Upper lobe of left lung (tissue), 6 donors: ENCODE data around the gene PRICKLE4. TPM values are rescaled to one million over a fixed set of nuclear protein-coding genes. Genes with fewer than 3 reads are reported as not detected.

Source experiments
- ATAC-seq, 2 donors: fragments of 200-7000 bp; cut with Tn5 transposase; one replicate each; pipeline ENCODE4 v1.9.1; 2022; ENCODE audit warnings: mild to moderate bottlenecking in 2 of 2, moderate library complexity in 2 of 2; ENCODE audit not compliant: low FRiP score in 2 of 2
- DNase-seq, 2 donors: peaks; one replicate each; pipeline ENCODE4 v3.0.0-alpha.2; 2019 to 2020
- H3K27ac ChIP-seq, 4 donors: fragments of 200-600 bp; sonication (generic); one replicate each; pipeline ENCODE4 v1.5.1; 2016 to 2019
- H3K27me3 ChIP-seq, 4 donors: fragments of 200-600 bp; sonication (generic); one replicate each; pipeline ENCODE4 v1.5.1; 2017 to 2019
- H3K36me3 ChIP-seq, 4 donors: fragments of 200-600 bp; sonication (generic); one replicate each; pipeline ENCODE4 v1.5.1; 2016 to 2019
- H3K4me1 ChIP-seq, 4 donors: fragments of 200-600 bp; sonication (generic); one replicate each; pipeline ENCODE4 v1.5.1; 2018 to 2019
- H3K4me3 ChIP-seq, 4 donors: fragments of 200-600 bp; sonication (generic); one replicate each; pipeline ENCODE4 v1.5.1; 2017 to 2019; ENCODE audit warnings: mild to moderate bottlenecking in 2 of 4, moderate library complexity in 1 of 4
- H3K9me3 ChIP-seq, 4 donors: fragments of 200-600 bp; sonication (generic); one replicate each; pipeline ENCODE4 v1.5.1; 2018 to 2019
- CTCF ChIP-seq, 6 experiments: fragments of 450-650 bp in 4 of 6; fragments of 200-600 bp in 2 of 6; sonication (generic) in 2 of 6; IDR thresholded peaks; one replicate each; pipeline ENCODE4 v1.5.1; 2016 to 2019; ENCODE audit warnings: antibody characterized with exemption in 6 of 6
- EP300 ChIP-seq, 4 donors: sonication (generic); formaldehyde crosslinking; IDR thresholded peaks; one replicate each; pipeline ENCODE4 v1.5.1; 2017; ENCODE audit warnings: antibody characterized with exemption in 4 of 4, control low read depth in 2 of 4
- POLR2A ChIP-seq, 4 donors: fragments of 450-650 bp; IDR thresholded peaks; one replicate each; pipeline ENCODE4 v1.5.1; 2016 to 2017; ENCODE audit warnings: antibody characterized with exemption in 4 of 4, mild to moderate bottlenecking in 2 of 4
- POLR2AphosphoS5 ChIP-seq, 2 donors: sonication (generic); formaldehyde crosslinking; IDR thresholded peaks; one replicate each; pipeline ENCODE4 v1.5.1; 2017; ENCODE audit warnings: antibody characterized with exemption in 2 of 2
- WGBS, 2 donors: methylation state at CpG; one replicate each; pipeline ENCODE4 v1.1.5; 2017 to 2018; 5-methylcytosine and 5-hydroxymethylcytosine counted together
- total RNA-seq, 6 donors: library from RNA; depleted of rRNA in 4 of 6; stranded (reverse); fragments of >200 nt in 4 of 6; gene quantifications; one replicate each; pipeline versions ENCODE4 v1.1.0 to v1.2.1, GENCODE V29; 2016 to 2021
- donor health status: DM: no; HTN: no; CAD: no; lungs with moderate emphysema.
- donor health status: DM: no; HTN: yes; CAD: no; lungs with severe emphysema.

The PRICKLE4 gene
- total RNA-seq, 6 donors from 2014 or later, result 9.3 to 133 (median 14.6) TPM

DNA sequence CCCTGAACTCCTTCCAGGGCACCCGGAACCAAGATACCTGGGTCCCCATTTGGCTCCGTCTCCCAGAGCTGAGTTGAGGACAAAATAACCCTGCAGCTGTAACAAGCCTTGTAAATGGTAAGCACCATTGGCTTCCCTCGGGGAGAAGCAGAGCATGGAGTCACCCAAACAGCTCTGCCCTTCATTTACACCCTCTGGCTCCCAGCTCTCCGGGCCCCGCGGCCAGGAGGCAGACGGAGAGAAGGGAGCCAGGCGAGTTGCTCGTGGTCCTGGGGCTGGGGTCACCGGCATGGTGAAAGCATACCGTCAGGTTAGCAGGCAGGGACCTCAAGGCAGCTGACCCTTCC is 47.2 kb upstream of the PRICKLE4 start:
- no peaks in the 10 kb centered on the region for H3K9me3 ChIP-seq
- DNase-seq (peak in 1 of 2 donors; percentile 79), ATAC-seq (no peak)
- H3K4me3 ChIP-seq, result peak overlapping the region in 3 of 4 donors; percentile 89 to 98 (median 97)
- peak overlapping the region; percentile 94 to 99 (median 96) for H3K27ac ChIP-seq
- 66 to 71% methylated on average over 9 to 11 of the region's 11 CpGs for WGBS, 2 donors
- H3K36me3 ChIP-seq, result peaks cover 0 to 2% (median 0%) of the 10 kb centered on the region in 4 donors
- TF ChIP-seq CTCF (IDR thresholded peaks at IDR 0.05), result no peak
- TF ChIP-seq POLR2A (IDR thresholded peaks at IDR 0.05), result no peak
- TF ChIP-seq EP300 (IDR thresholded peaks at IDR 0.05), result no peak
- TF ChIP-seq POLR2AphosphoS5 (IDR thresholded peaks at IDR 0.05), result no peak
- H3K4me1 ChIP-seq, result peaks cover 35 to 56% (median 46%) of the 10 kb centered on the region in 4 donors
- H3K27me3 ChIP-seq, result no peaks in the 10 kb centered on the region

DNA sequence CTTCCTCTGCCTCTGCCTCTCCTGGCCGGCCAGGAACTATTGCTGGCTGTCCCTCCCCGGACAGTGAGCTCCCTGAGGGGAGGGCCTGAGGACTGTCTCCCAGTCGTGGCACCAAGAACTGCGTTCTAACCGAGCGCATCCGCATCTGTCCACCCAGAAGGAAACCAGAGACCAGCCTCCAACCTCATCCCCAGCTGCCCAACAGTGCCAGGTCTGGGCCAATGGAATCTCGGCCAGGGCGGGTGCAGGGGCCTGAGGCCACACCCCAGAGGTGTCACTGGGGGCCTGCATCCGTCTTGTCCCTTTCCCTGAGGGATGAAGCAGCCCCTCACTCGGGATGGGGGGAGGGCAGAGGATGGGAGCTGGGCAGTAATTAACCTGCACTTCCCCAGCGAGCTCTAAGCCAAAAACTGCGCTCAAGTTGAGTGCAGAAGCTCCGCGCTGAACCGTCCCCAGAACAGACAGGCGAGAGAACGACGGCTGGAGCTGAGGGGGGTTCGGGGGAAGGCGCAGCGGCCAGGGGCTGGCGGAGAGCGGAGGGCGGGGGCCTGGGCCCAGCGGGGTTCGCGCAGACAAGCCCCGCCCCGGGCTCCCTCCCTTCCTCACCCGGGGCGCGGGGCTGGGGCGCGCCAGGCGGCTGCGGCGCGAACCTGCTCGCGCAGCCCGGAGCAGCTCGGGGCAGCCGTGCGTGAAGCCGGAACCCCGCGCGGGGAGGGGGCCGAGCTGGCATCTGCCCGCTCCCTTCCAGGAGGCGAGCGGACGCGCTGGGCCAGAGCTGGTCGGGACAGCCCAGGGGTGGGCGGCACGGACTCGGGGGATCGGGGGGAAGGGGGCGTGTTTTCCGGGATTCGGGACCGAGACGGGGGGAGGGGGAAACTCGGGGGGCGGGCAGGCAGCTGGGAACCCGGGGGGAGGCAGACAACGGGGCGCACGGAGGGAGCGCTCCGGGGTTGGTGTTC is 46.6 kb upstream of the PRICKLE4 start:
- Histone ChIP-seq H3K27me3 (no peaks in the 10 kb centered on the region), H3K4me3 (peak overlapping the region; percentile 76 to 98 (median 93)), H3K36me3 (peaks cover 0 to 2% (median 0%) of the 10 kb centered on the region in 4 donors), H3K9me3 (no peaks in the 10 kb centered on the region), H3K27ac (peak overlapping the region; percentile 94 to 99 (median 96)), H3K4me1 (peaks cover 29 to 50% (median 40%) of the 10 kb centered on the region in 4 donors)
- DNase-seq (peak; percentile 80 to 95), ATAC-seq (peak; percentile 83 to 84)
- peak in 1 of 6 experiments; percentile 15 for TF ChIP-seq CTCF (IDR thresholded peaks at IDR 0.05)
- peak; percentile 7 to 56 for TF ChIP-seq POLR2AphosphoS5 (IDR thresholded peaks at IDR 0.05)
- peak in 3 of 4 donors; percentile 12 to 82 (median 18) for TF ChIP-seq POLR2A (IDR thresholded peaks at IDR 0.05)
- TF ChIP-seq EP300 (IDR thresholded peaks at IDR 0.05), result no peak
- WGBS, 2 donors, result 0 to 2% methylated on average over 3 to 68 of the region's 73 CpGs

GRCh38 chr6:41734666-41735426 is 45.7 kb upstream of the PRICKLE4 start:
- peak; percentile 92 to 96 for DNase-seq
- WGBS, 2 donors, result 0 to 5% methylated on average over 1 to 19 of the region's 76 CpGs
- Histone ChIP-seq H3K27me3 (no peaks in the 10 kb centered on the region), H3K9me3 (no peaks in the 10 kb centered on the region), H3K4me3 (peak overlapping the region; percentile 76 to 98 (median 93)), H3K36me3 (peaks cover 0 to 2% (median 0%) of the 10 kb centered on the region in 4 donors), H3K4me1 (peaks cover 29 to 45% (median 37%) of the 10 kb centered on the region in 4 donors), H3K27ac (peak overlapping the region; percentile 94 to 99 (median 96))
- no peak for TF ChIP-seq CTCF (IDR thresholded peaks at IDR 0.05)
- TF ChIP-seq EP300 (IDR thresholded peaks at IDR 0.05), result no peak
- TF ChIP-seq POLR2A (IDR thresholded peaks at IDR 0.05), result peak in 2 of 4 donors; percentile 22 to 40
- peak; percentile 73 to 89 for ATAC-seq

GRCh38 chr6:41735427-41736185 is 45.0 kb upstream of the PRICKLE4 start, which contains the start of gene TFEB:
TSS of gene TFEB (minus strand) at chr6:41735608. CDS start at chr6:41691213, 44,395 bp downstream.
- whole genome bisulfite sequencing, 2 donors, result 7 to 32% methylated on average over 12 to 41 of the region's 50 CpGs
- peak; percentile 75 to 80 for TF ChIP-seq POLR2AphosphoS5 (IDR thresholded peaks at IDR 0.05)
- peak in 2 of 4 donors; percentile 12 to 61 for TF ChIP-seq POLR2A (IDR thresholded peaks at IDR 0.05)
- peak; percentile 98 to 100 (median 99) for TF ChIP-seq CTCF (IDR thresholded peaks at IDR 0.05)
- no peak for TF ChIP-seq EP300 (IDR thresholded peaks at IDR 0.05)
- ATAC-seq (peak; percentile 91 to 94), DNase-seq (peak; percentile 98 to 99)
- H3K4me1 ChIP-seq, result peaks cover 23 to 39% (median 31%) of the 10 kb centered on the region in 4 donors
- peaks cover 0 to 2% (median 0%) of the 10 kb centered on the region in 4 donors for H3K36me3 ChIP-seq
- peak within 1 kb of the TSS; percentile 76 to 98 (median 93) for H3K4me3 ChIP-seq
- no peaks in the 10 kb centered on the region for H3K27me3 ChIP-seq
- H3K9me3 ChIP-seq, result no peaks in the 10 kb centered on the region
- H3K27ac ChIP-seq, result peak within 1 kb of the TSS; percentile 94 to 99 (median 96)
